Activated effector memory CD4-positive, alpha-beta T cell treated with Interleukin-2 at 50 U/mL for 16 hours (primary cell): ENCODE results near the gene TP53.
A peak's percentile ranks its signal among the peaks of the same experiment; 100 is the strongest.
"Not testable (repeated sequence)": the region's sequence is repeated elsewhere in the genome, so short reads cannot be mapped to it uniquely, and the experiment has no call there.

Experiments used
- DNase-seq: peaks from one replicate; pipeline ENCODE4 v3.0.0-alpha.2; 2020

The TP53 gene

DNA sequence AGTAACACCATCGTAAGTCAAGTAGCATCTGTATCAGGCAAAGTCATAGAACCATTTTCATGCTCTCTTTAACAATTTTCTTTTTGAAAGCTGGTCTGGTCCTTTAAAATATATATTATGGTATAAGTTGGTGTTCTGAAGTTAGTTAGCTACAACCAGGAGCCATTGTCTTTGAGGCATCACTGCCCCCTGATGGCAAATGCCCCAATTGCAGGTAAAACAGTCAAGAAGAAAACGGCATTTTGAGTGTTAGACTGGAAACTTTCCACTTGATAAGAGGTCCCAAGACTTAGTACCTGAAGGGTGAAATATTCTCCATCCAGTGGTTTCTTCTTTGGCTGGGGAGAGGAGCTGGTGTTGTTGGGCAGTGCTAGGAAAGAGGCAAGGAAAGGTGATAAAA lies 14.1 kb downstream of the TP53 start:
- DNase-seq: no peak

DNA sequence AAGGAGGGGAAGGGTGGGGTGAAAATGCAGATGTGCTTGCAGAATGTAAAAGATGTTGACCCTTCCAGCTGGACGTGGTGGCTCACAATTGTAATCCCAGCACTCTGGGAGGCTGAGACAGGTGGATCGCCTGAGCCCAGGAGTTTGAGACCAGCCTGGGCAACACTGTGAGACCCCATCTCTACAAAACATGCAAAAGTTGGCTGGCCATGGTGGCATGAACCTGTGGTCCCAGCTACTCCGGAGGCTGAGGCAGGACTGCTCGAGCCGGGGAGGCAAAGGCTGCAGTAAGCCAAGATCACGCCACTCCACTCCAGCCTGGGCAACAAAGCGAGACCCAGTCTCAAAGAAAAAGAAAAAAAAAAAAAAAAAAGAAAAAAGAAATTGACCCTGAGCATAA lies 18.8 kb downstream of the TP53 start:
- no peak for DNase-seq

DNA sequence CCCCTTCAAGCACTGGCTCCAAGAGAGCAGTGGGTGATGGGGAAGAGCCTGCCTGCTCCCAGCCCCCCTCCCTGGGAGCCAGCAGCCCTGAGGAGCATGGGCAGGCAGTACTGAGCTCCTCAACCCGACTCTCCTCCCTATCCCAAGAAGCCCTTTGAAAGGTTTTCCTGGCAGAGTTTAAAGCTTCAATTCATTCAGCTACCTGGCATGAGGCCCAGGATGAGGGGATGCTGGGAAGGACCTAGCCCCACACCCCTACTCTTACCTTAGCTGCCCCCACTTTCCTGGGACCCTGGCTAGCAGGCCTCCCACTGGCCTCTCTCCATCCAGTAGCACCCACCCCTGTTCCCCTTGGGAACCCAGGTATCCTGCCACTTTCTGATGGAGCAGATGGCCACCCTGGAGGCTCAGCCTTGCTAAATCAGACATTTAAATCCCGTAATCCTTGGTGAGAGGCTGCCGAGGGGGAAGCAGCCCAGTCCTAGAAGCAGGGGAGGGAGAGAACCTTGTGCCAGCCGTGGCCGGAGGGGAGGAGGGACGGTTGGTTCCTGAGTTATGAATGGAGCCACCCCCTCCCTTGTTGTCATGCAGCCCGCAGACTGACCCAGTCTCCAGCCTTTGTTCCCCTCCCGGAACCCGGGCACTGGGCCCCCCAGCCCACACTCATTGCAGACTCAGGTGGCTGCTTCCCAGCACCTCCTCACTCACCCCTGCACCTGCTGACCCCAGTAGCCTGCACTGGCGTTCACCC lies 19.5 kb downstream of the TP53 start:
- DNase-seq: no peak

DNA sequence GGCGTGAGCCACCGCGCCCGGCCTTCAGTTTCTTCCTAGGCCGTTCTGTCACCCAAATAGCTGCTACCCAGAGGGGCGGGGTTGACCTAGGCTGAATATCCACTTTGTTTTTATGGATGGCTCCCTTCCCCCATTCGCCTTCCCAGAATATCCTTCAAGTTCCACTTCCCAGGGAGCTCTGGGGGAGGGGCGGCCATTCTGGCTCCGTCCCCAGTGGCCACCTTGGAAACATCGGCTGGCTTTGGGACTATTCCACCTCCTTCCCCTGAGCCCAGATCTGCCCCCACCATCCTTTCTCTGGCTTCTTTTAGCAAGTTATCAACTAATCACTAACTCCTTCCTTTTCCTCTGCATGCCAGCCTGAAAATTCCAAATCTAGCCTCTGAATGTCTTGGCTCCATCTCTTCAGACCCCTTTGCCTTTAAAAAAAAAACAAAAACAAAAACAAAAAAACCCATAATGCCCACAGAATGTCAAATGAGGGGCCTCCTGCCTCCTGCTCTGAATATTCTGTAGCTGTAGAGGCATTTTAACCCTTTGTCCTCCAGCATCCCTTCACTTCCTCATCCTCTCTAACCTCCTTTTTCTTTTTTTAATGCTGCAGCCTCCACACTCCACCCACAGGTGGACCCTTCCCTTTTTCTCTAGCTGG lies 30.2 kb downstream of the TP53 start:
- no peak for DNase-seq

DNA sequence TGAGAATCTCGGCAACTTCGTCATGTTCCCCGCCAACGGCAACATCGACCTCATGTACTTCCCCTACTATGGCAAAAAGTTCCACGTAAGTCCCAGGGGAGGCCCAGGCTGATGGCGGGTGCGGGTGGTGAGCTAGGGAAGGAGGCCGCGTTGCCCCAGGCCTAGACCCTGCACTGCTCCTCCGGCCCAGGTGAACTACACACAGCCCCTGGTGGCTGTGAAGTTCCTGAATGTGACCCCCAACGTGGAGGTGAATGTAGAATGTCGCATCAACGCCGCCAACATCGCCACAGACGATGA lies 31.8 kb downstream of the TP53 start:
- DNase-seq: no peak

GRCh38 chr17:7654832-7655540 lies 32.3 kb downstream of the TP53 start:
- no peak for DNase-seq

GRCh38 chr17:7652388-7653356 lies 34.6 kb downstream of the TP53 start:
- DNase-seq: no peak

DNA sequence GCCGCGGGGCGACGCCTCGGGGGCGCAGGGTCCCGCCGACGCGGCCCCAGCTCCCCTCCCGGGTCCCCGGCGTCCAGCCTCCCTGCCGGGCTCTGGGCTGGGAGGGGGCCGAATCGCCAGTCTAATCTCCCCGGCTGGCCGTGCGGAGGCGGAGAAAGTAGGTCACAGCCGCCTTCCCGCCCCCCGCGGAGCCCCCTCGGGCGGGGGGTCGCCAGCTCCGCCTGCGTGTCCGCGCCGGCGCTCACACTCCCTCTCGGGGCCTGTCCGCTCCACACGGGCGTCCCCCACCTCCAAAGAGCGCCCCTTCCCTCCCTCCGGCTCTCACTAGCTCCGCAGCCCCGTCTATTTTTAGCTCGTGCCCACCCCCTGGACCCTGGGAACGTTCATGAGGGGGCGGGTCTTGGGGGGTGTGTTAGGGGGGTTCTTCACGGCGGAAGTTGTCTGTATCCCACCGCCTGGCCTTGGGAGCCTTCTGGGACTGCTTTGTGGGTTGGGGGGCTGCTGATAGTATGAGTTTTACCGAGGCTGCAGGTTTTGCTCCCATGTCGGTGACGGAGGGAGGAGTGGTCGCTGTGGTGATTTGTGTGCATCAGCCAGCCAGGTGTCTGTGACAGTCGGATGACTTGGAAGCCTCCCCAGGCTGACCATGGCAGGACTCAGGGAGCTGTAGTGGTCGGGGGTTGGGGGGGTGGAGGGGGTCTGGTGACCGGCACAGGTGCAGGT lies 35.5 kb downstream of the TP53 start:
- no peak for DNase-seq

GRCh38 chr17:7651097-7651664 lies 36.1 kb downstream of the TP53 start:
- no peak for DNase-seq

DNA sequence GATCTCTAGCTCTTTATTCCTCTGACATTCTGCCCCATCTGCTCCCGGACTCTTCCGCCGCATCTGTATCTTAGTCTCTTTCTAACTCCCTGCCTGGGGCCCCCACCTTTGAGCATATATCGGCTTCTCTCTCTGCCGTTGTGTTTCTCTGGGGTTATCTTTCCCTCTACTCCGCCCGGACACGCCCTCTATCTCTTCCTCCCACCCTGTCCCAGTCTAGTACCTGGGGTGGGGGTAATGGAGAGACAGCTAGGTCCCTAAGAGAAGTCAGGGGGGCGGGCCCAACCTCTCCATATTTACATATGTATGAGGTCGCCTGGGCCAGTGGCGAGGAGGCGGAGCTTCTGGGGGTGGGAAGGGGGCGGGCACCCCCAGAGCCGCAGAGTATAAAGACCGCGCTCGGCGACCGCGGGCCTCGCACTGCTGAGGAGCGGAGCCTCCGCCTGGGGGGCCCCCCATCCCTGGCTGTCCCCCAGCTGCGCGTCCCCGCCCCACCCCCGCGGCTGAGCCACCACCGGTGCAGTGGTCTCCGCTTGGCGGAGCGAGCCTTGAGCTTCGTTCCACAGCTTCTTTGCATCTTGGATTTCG lies 36.7 kb downstream of the TP53 start, which contains the start of gene ATP1B2:
ATP1B2 (plus strand) TSS at position 418 of the 588 bp plus-strand sequence. CDS start 593 bp downstream, outside the sequence.
- peak; percentile 57 for DNase-seq

DNA sequence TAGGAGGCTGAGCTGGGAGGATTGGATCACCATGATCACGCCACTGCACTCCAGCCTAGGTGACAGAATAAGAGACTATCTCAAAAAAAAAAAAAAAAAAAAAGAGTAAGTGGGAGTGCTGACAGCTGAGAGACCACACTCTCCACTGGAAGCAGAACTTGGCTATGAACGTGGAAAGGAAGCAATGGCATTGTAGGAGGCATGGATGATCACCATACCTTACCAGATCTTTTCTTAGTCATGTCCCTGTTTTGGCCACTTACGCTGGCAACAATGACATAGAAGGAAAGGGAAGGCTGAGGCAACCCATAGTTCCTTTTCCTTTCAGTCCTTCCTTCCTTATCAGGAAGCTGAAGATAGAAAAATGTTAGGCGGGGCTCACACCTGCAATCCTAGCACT lies 40.3 kb downstream of the TP53 start:
- no peak for DNase-seq

DNA sequence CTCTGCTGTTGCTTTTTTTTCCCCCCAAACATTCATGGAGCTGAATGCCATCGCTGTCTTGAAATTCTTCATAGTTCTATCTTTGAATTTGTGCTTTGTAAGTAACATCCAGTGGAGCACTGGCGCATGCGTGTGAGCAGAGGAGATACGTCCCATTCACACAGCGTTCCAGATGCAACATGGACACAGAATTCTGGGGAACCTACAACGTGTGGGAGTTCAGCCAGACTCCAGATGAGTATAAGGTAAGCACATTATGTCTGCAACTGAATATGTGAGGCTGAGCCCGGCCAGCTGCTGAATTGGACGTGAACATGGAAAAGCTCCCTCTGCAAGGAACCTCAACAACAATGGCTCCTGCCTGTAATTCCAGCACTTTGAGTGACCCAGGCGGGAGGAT lies 40.8 kb downstream of the TP53 start:
- DNase-seq: no peak

DNA sequence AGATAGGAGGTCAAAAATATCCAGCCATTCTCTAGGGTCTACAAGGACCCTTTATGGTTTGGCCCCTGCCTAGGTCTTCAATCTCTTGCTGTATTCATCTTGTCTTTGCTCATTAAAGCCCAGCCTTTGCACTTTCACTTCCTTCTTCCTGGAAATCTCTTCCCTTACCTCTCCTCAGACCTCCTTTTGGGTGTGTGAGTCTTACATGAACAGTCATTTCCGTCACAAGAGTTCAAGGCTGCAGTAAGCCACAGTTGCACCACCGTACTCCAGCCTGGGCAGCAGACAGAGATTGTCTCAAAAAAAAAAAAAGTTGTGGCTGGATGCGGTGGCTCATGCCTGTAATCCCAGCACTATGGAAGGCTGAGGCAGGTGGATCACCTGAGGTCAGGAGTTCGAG lies 42.5 kb downstream of the TP53 start:
- no peak for DNase-seq

GRCh38 chr17:7641635-7642034 lies 45.7 kb downstream of the TP53 start:
- DNase-seq: not testable (repeated sequence)

- no peak for DNase-seq
Observed at GRCh38 chr17:7640783-7641182, 46.5 kb downstream of the TP53 start.

GRCh38 chr17:7636163-7636562 lies 51.1 kb downstream of the TP53 start:
- DNase-seq: no peak

DNA sequence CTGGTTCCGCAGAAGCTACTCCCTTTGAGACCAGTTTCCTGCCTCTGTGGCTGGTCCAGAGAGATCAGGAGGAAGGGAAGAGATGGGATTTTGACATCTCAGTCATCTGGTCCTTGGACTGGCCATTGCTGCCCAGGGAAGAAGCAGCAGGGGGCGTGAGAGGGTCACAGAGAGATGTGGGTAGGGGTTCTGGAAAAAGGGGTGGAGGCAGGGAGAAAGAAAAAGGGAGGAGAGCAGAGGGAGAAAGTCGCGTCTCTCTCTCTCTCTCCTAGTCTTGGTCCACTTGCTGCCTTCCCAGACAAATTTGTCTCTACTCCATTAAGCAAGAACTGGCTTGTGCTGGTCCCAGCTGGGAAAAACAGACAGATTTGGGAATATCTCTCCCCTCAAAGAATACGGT lies 52.9 kb downstream of the TP53 start:
- DNase-seq: no peak

- DNase-seq: no peak
Observed at GRCh38 chr17:7633093-7633492, 54.2 kb downstream of the TP53 start.

DNA sequence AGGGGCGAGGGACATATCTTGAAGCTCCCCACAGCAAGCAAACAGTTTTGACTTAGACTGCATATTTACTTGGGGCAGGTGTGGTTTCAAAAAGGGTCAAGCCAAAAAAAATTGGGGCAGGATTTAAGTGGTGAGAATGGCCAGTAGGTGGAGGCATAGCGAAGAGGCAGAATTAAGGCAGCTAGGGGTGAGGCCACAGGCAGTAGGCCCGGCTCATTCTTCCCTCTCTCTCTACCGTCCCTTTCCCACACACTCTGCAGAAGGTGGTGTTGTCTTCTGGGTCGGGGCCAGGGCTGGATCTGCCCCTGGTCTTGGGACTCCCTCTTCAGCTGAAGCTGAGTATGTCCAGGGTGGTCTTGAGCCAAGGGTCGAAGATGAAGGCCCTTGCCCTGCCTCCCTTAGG lies 54.8 kb downstream of the TP53 start:
- DNase-seq: no peak

GRCh38 chr17:7631398-7632380 lies 55.6 kb downstream of the TP53 start:
- DNase-seq: no peak
